Measurements from ENCODE around the gene GLRA2. TPM values are rescaled to one million over a fixed set of nuclear protein-coding genes. Genes with fewer than 3 reads are reported as not detected.

Gene GLRA2
- total and polyA plus RNA-seq, 2 of the 13 experiments (the other 11 are each of a cell fraction or from before 2014, with no cell fraction given), result not detected

- FAIRE-seq (peak; percentile 28), ATAC-seq (no peak), DNase-seq (ENCODE audit: low spot score) (no peak)
- in situ Hi-C loops (cut with HindIII; ENCODE audit: extremely low pct_ligation_motif_present, low pct_unique_long_range_greater_than_20kb), result no loop called here
- TF ChIP-seq TFAP4 (IDR thresholded peaks at IDR 0.05; ENCODE audit: borderline replicate concordance, low read depth) (no peak), ZNF253 (CRISPR knock-in tag; IDR thresholded peaks at IDR 0.05; ENCODE audit: borderline replicate concordance) (no peak), ZEB1 (IDR thresholded peaks at IDR 0.05; ENCODE audit: insufficient replicate concordance, low read depth) (no peak), ZNF557 (CRISPR knock-in tag; IDR thresholded peaks at IDR 0.05) (no peak), SRSF4 (IDR thresholded peaks at IDR 0.05; ENCODE audit: low read depth, low read length, poor library complexity, severe bottlenecking) (no peak), SAFB2 (CRISPR knock-in tag; IDR thresholded peaks at IDR 0.05; ENCODE audit: borderline replicate concordance, low read depth) (no peak), ZNF414 (CRISPR knock-in tag; IDR thresholded peaks at IDR 0.05) (no peak), ZNF605 (CRISPR knock-in tag; IDR thresholded peaks at IDR 0.05) (no peak), ONECUT2 (CRISPR knock-in tag; IDR thresholded peaks at IDR 0.05) (no peak), POLR2G (IDR thresholded peaks at IDR 0.05; ENCODE audit: low read depth, low read length) (no peak), GATAD1 (CRISPR knock-in tag; IDR thresholded peaks at IDR 0.05) (no peak), ZNF431 (CRISPR knock-in tag; IDR thresholded peaks at IDR 0.05; ENCODE audit: borderline replicate concordance, low read depth) (no peak), FOXK2 (IDR thresholded peaks at IDR 0.05) (no peak), ZNF577 (CRISPR knock-in tag; IDR thresholded peaks at IDR 0.05; ENCODE audit: borderline replicate concordance, low read depth) (no peak), ZNF3 (CRISPR knock-in tag; IDR thresholded peaks at IDR 0.05) (no peak), SYNCRIP (IDR thresholded peaks at IDR 0.05; ENCODE audit: insufficient read depth, low read depth, low read length) (no peak), GPN1 (CRISPR knock-in tag; IDR thresholded peaks at IDR 0.05; ENCODE audit: borderline replicate concordance) (no peak)
- TF ChIP-seq, protein P1, sequence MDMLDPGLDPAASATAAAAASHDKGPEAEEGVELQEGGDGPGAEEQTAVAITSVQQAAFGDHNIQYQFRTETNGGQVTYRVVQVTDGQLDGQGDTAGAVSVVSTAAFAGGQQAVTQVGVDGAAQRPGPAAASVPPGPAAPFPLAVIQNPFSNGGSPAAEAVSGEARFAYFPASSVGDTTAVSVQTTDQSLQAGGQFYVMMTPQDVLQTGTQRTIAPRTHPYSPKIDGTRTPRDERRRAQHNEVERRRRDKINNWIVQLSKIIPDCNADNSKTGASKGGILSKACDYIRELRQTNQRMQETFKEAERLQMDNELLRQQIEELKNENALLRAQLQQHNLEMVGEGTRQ (IDR thresholded peaks at IDR 0.05; ENCODE audit: low read depth, low read length), result no peak
- TF ChIP-seq, protein P1 (CRISPR knock-in tag; IDR thresholded peaks at IDR 0.05; ENCODE audit: borderline replicate concordance), result no peak
- TF ChIP-seq, protein P2, sequence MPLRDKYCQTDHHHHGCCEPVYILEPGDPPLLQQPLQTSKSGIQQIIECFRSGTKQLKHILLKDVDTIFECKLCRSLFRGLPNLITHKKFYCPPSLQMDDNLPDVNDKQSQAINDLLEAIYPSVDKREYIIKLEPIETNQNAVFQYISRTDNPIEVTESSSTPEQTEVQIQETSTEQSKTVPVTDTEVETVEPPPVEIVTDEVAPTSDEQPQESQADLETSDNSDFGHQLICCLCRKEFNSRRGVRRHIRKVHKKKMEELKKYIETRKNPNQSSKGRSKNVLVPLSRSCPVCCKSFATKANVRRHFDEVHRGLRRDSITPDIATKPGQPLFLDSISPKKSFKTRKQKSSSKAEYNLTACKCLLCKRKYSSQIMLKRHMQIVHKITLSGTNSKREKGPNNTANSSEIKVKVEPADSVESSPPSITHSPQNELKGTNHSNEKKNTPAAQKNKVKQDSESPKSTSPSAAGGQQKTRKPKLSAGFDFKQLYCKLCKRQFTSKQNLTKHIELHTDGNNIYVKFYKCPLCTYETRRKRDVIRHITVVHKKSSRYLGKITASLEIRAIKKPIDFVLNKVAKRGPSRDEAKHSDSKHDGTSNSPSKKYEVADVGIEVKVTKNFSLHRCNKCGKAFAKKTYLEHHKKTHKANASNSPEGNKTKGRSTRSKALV (CRISPR knock-in tag; IDR thresholded peaks at IDR 0.05), result no peak
- no peak overlapping the region for H3K27ac ChIP-seq (ENCODE audit: extremely low read length, insufficient read depth, low read length)
- H3K4me2 ChIP-seq (ENCODE audit: low read depth, low read length), result no peak overlapping the region
- no peak overlapping the region for H3K9ac ChIP-seq (ENCODE audit: insufficient read depth, low read depth, low read length)
- intact Hi-C loops (cut with micrococcal nuclease; ENCODE audit: unreplicated experiment), result no loop called here
- peaks cover 20% of the 10 kb centered on the region for H3K4me1 ChIP-seq (ENCODE audit: insufficient read depth, low read length)
- H3K36me3 ChIP-seq (replicated peaks in 1 of 2; ENCODE audit: control insufficient read depth in 1 of 2, insufficient read depth in 2 of 2, low read length in 2 of 2), result no peaks in the 10 kb centered on the region
- no peaks in the 10 kb centered on the region for H3K9me3 ChIP-seq (ENCODE audit: low read length)
- no peaks in the 10 kb centered on the region for H4K20me1 ChIP-seq (ENCODE audit: insufficient read depth, low read length)
- POLR2A ChIA-PET, result no interaction called here
- H3K79me2 ChIP-seq (ENCODE audit: insufficient read depth, low read length), result peaks cover 2% of the 10 kb centered on the region
- no peak overlapping the region for H2AFZ ChIP-seq (ENCODE audit: low read length)
- no peak overlapping the region for H3K4me3 ChIP-seq (replicated peaks in 1 of 3; ENCODE audit: insufficient read depth in 1 of 3, low read depth in 2 of 3, low read length in 3 of 3)
- no peaks in the 10 kb centered on the region for H3K27me3 ChIP-seq (ENCODE audit: control insufficient read depth in 1 of 2, insufficient read depth in 2 of 2, low read length in 2 of 2)
- WGBS (ENCODE audit: low lambda C conversion rate), result 95% methylated on average over 4 of the region's 4 CpGs
- CTCF ChIA-PET (ENCODE audit: low intra/inter-chr PET ratio, low total read pairs), result no interaction called here
- BruUV-seq (replicated peaks), result no TSS peak
Observed at GRCh38 chrX:14753441-14753840, 224.1 kb downstream of the GLRA2 start.
